HG03354 (cell line): ENCODE results near the gene KCNK4.

Source experiments
- ATAC-seq: cut with Tn5 transposase; IDR thresholded peaks from one replicate; pipeline ENCODE4 v1.9.1; 2021; ENCODE audit warnings: mild to moderate bottlenecking; ENCODE audit not compliant: unreplicated experiment, poor library complexity, severe bottlenecking

Gene KCNK4

GRCh38 chr11:64291262-64291751, at the start of gene KCNK4:
Gene KCNK4, plus strand, starts transcription at chr11:64291302. Its CDS starts 1,717 bp downstream, at chr11:64293019.
- ATAC-seq = no peak

- peak; percentile 63 for ATAC-seq
Measured at GRCh38 chr11:64241491-64242374, 49.4 kb upstream of the KCNK4 start.

GRCh38 chr11:64243236-64243854, 47.8 kb upstream of the KCNK4 start:
- ATAC-seq = no peak

GRCh38 chr11:64244107-64244506, 47.0 kb upstream of the KCNK4 start:
- no peak for ATAC-seq

- no peak for ATAC-seq
Measured at GRCh38 chr11:64244966-64245365, 46.1 kb upstream of the KCNK4 start.

- ATAC-seq = no peak
Measured at GRCh38 chr11:64245401-64245796, 45.7 kb upstream of the KCNK4 start.

GRCh38 chr11:64245797-64246620, 45.1 kb upstream of the KCNK4 start:
- peak; percentile 1 for ATAC-seq

- ATAC-seq = peak; percentile 7
Measured at GRCh38 chr11:64246621-64246870, 44.6 kb upstream of the KCNK4 start.

GRCh38 chr11:64246871-64247728, 44.0 kb upstream of the KCNK4 start, which contains the start of gene PPP1R14B:
Gene PPP1R14B, minus strand, starts transcription at chr11:64246943. Its CDS starts 270 bp downstream, at chr11:64246673.
- ATAC-seq = peak; percentile 41

- ATAC-seq = no peak
Measured at GRCh38 chr11:64247729-64248531, 43.2 kb upstream of the KCNK4 start.

- no peak for ATAC-seq
Measured at GRCh38 chr11:64248578-64248977, 42.5 kb upstream of the KCNK4 start.

GRCh38 chr11:64249038-64249437, 42.1 kb upstream of the KCNK4 start:
- ATAC-seq = no peak

- no peak for ATAC-seq
Measured at GRCh38 chr11:64249563-64250414, 41.3 kb upstream of the KCNK4 start.

GRCh38 chr11:64250415-64251015, 40.6 kb upstream of the KCNK4 start:
- ATAC-seq = no peak

- ATAC-seq = no peak
Measured at GRCh38 chr11:64251016-64251752, 39.9 kb upstream of the KCNK4 start, which contains the start of gene PLCB3. Gene PLCB3, plus strand, starts transcription at chr11:64251530. Its CDS starts 120 bp downstream, at chr11:64251650.

GRCh38 chr11:64251753-64252002, 39.4 kb upstream of the KCNK4 start:
- ATAC-seq = no peak
